Measurements from ENCODE around the gene BRSK1. TPM values are rescaled to one million over a fixed set of nuclear protein-coding genes. Genes with fewer than 3 reads are reported as not detected.

Gene BRSK1
- total and polyA plus RNA-seq, 2 of the 8 experiments (the other 6 are each of a cell fraction or from before 2014, with no cell fraction given), result 27.6 to 32.7 TPM

DNA sequence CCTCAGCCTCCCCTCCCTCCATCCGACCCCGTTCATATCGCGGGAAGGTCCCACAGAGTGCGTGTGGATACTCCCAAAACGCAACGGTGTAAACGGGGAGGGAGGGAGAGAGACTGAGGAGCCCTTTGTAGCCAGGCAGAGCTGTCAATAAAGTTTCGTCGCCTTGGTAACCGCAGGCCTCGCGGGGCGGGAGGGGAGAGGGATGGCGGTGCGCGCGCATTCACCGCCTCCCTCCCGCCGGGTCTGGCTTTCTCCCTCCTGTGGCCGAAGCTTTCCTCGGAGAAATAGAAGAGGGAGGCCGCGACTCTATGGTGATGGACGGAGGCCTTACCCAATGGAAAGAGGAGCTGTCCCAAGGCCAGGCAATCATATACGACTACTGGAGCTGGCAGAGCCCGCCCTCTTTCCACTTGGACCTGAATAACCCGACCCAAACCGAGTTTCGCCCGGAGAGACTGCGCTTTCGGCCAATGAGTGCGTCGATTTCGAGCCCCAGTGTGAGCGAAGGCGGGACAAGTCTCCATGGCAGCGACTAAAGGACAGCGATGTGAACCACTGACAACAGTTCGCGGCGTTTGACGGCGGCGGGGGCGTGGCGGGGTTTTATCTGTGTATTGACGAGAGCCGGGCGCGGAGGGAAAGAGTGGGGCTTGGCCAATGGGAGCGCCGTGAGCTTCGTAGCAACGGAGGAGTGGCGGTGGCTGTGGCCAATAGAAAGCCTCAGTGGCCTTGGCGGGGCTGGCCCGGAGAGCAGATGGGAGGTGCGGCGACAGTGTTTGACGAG is 55.5 kb downstream of the BRSK1 start, which contains the start of gene KMT5C:
KMT5C (plus strand) TSS at position 772 of the 784 bp plus-strand sequence. CDS start 2,061 bp downstream, outside the sequence.
- H3K79me1 ChIP-seq (ENCODE audit: low read depth, low read length), result peaks cover 5% of the 10 kb centered on the region; the same call in 1 of the 2 replicates
- H2BK20ac ChIP-seq (ENCODE audit: low read length), result no peak within 1 kb of the TSS
- H3K4ac ChIP-seq (replicated peaks; ENCODE audit: insufficient read length, low read depth, low read length), result peak within 1 kb of the TSS; percentile 19
- peak within 1 kb of the TSS; percentile 89 for H2BK12ac ChIP-seq (ENCODE audit: low read depth, low read length)
- H4K91ac ChIP-seq (replicated peaks; ENCODE audit: insufficient read length, low read length), result peak within 1 kb of the TSS; percentile 86
- peaks cover 0 to 3% (median 0%) of the 10 kb centered on the region in 4 experiments; a peak in 1 of 7 replicates for H3K27me3 ChIP-seq (replicated peaks in 1 of 4; ENCODE audit: control insufficient read depth in 3 of 4, extremely low read depth in 1 of 4, insufficient read depth in 3 of 4, low read length in 3 of 4)
- H3K79me2 ChIP-seq (ENCODE audit: control insufficient read depth in 1 of 2, insufficient read depth in 2 of 2, low read length in 2 of 2), result peaks cover 0 to 3% of the 10 kb centered on the region in 2 experiments; a peak in 1 of 4 replicates
- peak within 1 kb of the TSS; percentile 85 for H3K18ac ChIP-seq (ENCODE audit: extremely low read depth, low read length)
- POLR2A ChIA-PET (ENCODE audit: partially characterized antibody), result interaction anchor here (0.7 to 4.1 kb wide), 35 partner anchors 8 to 193 kb away, joined by 3 to 30 read pairs (median 5); partner anchors contain the start of genes BRSK1, GARIN5B, HSPBP1 and RPL28
- peak within 1 kb of the TSS; percentile 86 for H2AK5ac ChIP-seq (ENCODE audit: low read depth, low read length)
- H3K36me3 ChIP-seq (ENCODE audit: control insufficient read depth in 2 of 4, insufficient read depth in 4 of 4, low read length in 3 of 4), result peaks cover 0 to 20% (median 12%) of the 10 kb centered on the region in 4 experiments; a peak in 4 of 8 replicates
- DNase-seq (ENCODE audit: low read depth in 1 of 2, low spot score in 2 of 2) (peak; percentile 100), FAIRE-seq (peak; percentile 96)
- H3K27ac ChIP-seq (ENCODE audit: low read depth, low read length), result peak within 1 kb of the TSS; percentile 99
- H2AFZ ChIP-seq (ENCODE audit: low read length), result peak within 1 kb of the TSS; percentile 27
- WGBS, 2 experiments (ENCODE audit: extremely low coverage in 1 of 2, insufficient coverage in 1 of 2, insufficient read length in 1 of 2, insufficient replicate concordance in 2 of 2, low coverage in 1 of 2, low lambda C conversion rate in 2 of 2, missing lambda C conversion rate in 1 of 2), result 2% methylated on average over 48 of the region's 63 CpGs; no CpG with 5 or more reads in 1 of the 2 experiments
- peak within 1 kb of the TSS; percentile 89 for H4K5ac ChIP-seq (ENCODE audit: insufficient read length, low read depth, low read length)
- peak within 1 kb of the TSS; percentile 88 for H3K56ac ChIP-seq (replicated peaks; ENCODE audit: insufficient read length, low read depth, low read length)
- CTCF ChIA-PET (ENCODE audit: partially characterized antibody), result interaction anchor here (0.6 to 2.1 kb wide), 16 partner anchors 10 to 876 kb away, joined by 3 to 12 read pairs (median 4); partner anchors contain the start of genes LENG9, TMEM150B and TMEM238
- peak within 1 kb of the TSS; percentile 69 to 85 (median 84) for H3K4me3 ChIP-seq (ENCODE audit: extremely low read depth in 1 of 4, insufficient read depth in 2 of 4, low read depth in 3 of 4, low read length in 4 of 4)
- H3K4me2 ChIP-seq (ENCODE audit: insufficient read depth in 1 of 2, low read depth in 2 of 2, low read length in 2 of 2), result peak within 1 kb of the TSS; percentile 79 to 94
- no peak within 1 kb of the TSS for H3K23ac ChIP-seq (ENCODE audit: insufficient read length)
- peaks cover 0 to 6% of the 10 kb centered on the region in 2 experiments for H4K20me1 ChIP-seq (replicated peaks in 1 of 2; ENCODE audit: control insufficient read depth in 1 of 2, insufficient read depth in 2 of 2, low read length in 2 of 2)
- H3K14ac ChIP-seq (ENCODE audit: insufficient read length), result no peak within 1 kb of the TSS
- peak within 1 kb of the TSS; percentile 83 for H2BK15ac ChIP-seq (ENCODE audit: low read length)
- H3K9me3 ChIP-seq (ENCODE audit: insufficient read depth in 2 of 2, low read depth in 1 of 2, low read length in 1 of 2), result no peaks in the 10 kb centered on the region
- peak within 1 kb of the TSS; percentile 97 for H2BK5ac ChIP-seq (ENCODE audit: low read depth, low read length)
- H4K8ac ChIP-seq (ENCODE audit: extremely low read depth, insufficient read depth, low read length), result peak within 1 kb of the TSS; percentile 98
- peaks cover 0 to 16% (median 9%) of the 10 kb centered on the region in 4 experiments; a peak in 6 of 7 replicates for H3K4me1 ChIP-seq (replicated peaks in 1 of 4; ENCODE audit: control insufficient read depth in 3 of 4, insufficient read depth in 4 of 4, low read length in 3 of 4)
- H3K23me2 ChIP-seq (ENCODE audit: low read depth, low read length), result peaks cover 20% of the 10 kb centered on the region; the same call in 1 of the 2 replicates
- peak within 1 kb of the TSS in 3 of 4 experiments; percentile 82 to 92 (median 84); a peak in 6 of 7 replicates for H3K9ac ChIP-seq (replicated peaks in 1 of 4; ENCODE audit: extremely low read depth in 1 of 4, low read depth in 3 of 4, low read length in 3 of 4)
- no peak within 1 kb of the TSS for H2BK120ac ChIP-seq (replicated peaks; ENCODE audit: low read depth, low read length)
- TF ChIP-seq TAF1 (IDR thresholded peaks at IDR 0.05; ENCODE audit: low read depth, low read length) (peak; percentile 83), NRF1 (IDR thresholded peaks at IDR 0.05; ENCODE audit: low read depth, low read length) (peak; percentile 27; the same call in 1 of the 2 replicates), NANOG (IDR thresholded peaks at IDR 0.05; ENCODE audit: insufficient read depth, low read depth, low read length, poor library complexity, severe bottlenecking) (peak; percentile 11), CHD2 (IDR thresholded peaks at IDR 0.05; ENCODE audit: low read length) (peak; percentile 89), TAF7 (optimal IDR thresholded peaks at IDR 0.05; ENCODE audit: borderline replicate concordance, low read depth, low read length) (peak; percentile 46), EGR1 (IDR thresholded peaks at IDR 0.05; ENCODE audit: borderline replicate concordance, low read depth, low read length) (no peak), RAD21 (IDR thresholded peaks at IDR 0.05 in 1 of 2, conservative IDR thresholded peaks at IDR 0.05 in 1 of 2; ENCODE audit: low read depth in 2 of 2, low read length in 2 of 2) (no peak; a peak in 1 of 4 replicates), BACH1 (IDR thresholded peaks at IDR 0.05; ENCODE audit: low read length) (peak; percentile 36; the same call in 1 of the 2 replicates), CBX8 (IDR thresholded peaks at IDR 0.05; ENCODE audit: borderline replicate concordance, low read depth, low read length) (no peak)
- TF ChIP-seq, protein P1, sequence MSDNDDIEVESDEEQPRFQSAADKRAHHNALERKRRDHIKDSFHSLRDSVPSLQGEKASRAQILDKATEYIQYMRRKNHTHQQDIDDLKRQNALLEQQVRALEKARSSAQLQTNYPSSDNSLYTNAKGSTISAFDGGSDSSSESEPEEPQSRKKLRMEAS (IDR thresholded peaks at IDR 0.05), result no peak
